ENCODE measurements around the gene AK4.
"Not testable (repeated sequence)": the region's sequence is repeated elsewhere in the genome, so short reads cannot be mapped to it uniquely, and the experiment has no call there.

The AK4 gene

DNA sequence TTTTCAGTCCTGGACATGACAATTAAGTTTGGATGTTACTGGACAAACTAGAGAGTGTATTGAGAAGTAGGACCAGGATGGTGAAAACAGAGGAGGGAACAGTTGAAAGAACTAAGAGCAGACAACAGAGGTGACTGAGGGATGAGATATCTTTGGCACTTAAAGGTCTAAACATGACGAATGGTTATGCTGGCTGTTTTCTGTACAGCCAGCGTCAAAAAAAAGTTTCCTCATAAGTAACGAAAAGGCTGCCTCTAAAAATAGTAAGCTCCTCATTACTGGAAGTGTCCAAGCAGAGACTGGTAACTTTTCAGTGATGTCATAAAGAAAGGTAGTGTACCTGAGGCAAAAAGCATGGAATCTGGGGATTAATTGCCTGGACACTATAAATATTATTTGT lies 35.2 kb upstream of the AK4 start:
- no peak for DNase-seq (ENCODE audit: low read depth)
- no peak overlapping the region for H3K4me3 ChIP-seq (ENCODE audit: low read depth, low read length)
- TF ChIP-seq, protein P1, sequence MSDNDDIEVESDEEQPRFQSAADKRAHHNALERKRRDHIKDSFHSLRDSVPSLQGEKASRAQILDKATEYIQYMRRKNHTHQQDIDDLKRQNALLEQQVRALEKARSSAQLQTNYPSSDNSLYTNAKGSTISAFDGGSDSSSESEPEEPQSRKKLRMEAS (IDR thresholded peaks at IDR 0.05; ENCODE audit: low read depth, low read length) = no peak
- TF ChIP-seq CTCF (IDR thresholded peaks at IDR 0.05; ENCODE audit: low read depth, low read length) (no peak), POLR2A (IDR thresholded peaks at IDR 0.05; ENCODE audit: extremely low read depth, insufficient read length) (no peak), MYC (IDR thresholded peaks at IDR 0.05; ENCODE audit: low read depth, low read length) (no peak)

DNA sequence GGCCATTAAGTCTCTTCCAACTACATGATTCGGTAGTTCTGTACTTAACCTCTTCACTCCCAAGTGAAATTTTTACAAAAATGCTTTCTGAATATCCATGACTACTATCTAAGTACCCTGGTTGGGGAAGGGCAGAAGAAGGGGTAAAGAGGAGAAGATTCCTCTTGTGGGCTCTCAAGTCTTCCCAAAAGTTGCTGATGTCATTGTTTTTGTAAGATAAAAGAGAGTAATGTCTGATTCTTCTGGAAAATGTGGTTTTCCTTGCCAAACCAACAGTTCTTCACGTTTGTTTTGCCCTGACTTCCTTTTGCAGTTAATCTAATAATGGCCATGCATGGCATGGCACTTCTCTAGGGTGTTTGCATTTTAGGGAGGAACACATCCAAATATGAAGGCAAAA lies 34.7 kb upstream of the AK4 start:
- TF ChIP-seq POLR2A (IDR thresholded peaks at IDR 0.05; ENCODE audit: extremely low read depth, insufficient read length) (no peak), MYC (IDR thresholded peaks at IDR 0.05; ENCODE audit: low read depth, low read length) (no peak), CTCF (IDR thresholded peaks at IDR 0.05; ENCODE audit: low read depth, low read length) (no peak)
- TF ChIP-seq, protein P1 (IDR thresholded peaks at IDR 0.05; ENCODE audit: low read depth, low read length) = no peak
- no peak for DNase-seq (ENCODE audit: low read depth)
- H3K4me3 ChIP-seq (ENCODE audit: low read depth, low read length) = no peak overlapping the region

DNA sequence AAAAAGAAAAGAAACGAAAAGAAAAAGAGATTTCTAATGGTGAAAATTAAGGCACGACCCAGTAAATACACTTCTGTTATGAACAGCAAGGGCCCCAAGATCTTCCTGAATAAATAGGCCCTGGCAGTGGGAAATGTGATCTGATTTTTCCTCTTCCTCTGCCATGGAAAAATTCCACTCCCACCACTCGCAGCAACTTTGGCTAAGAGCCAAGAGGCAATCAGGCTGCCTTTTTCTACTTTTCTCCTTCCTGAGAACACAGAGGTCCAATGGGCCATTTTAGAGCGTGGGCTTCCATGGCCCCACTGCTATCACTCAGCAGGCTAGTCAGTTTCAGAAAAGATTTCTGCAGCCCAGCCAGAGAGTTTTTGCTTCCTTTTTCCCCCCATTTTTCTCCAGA lies 33.7 kb upstream of the AK4 start:
- DNase-seq (ENCODE audit: low read depth) = no peak
- no peak overlapping the region for H3K4me3 ChIP-seq (ENCODE audit: low read depth, low read length)
- TF ChIP-seq, protein P1 (IDR thresholded peaks at IDR 0.05; ENCODE audit: low read depth, low read length) = no peak
- TF ChIP-seq MYC (IDR thresholded peaks at IDR 0.05; ENCODE audit: low read depth, low read length) = no peak

DNA sequence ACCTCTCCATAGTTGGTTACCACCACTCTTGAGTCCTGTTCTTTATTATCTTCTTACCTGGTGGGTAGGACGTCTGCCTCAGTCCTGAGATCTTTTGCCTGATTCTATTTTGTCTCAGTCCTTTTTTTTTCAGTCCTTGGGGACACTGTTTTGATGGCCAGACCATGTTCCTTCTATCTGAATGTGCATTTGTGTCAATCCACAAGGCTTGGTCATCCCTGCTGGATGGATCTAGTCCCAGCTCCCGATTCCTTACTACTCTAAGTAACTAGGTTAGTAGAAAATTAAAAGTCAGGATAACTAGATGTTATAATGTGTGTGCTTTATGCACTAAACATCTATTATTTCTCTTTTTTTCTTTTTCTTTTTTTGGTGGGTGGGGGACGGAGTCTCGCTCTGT lies 28.1 kb upstream of the AK4 start:
- no peak overlapping the region for H3K4me3 ChIP-seq (ENCODE audit: low read depth, low read length)
- TF ChIP-seq, protein P1 (IDR thresholded peaks at IDR 0.05; ENCODE audit: low read depth, low read length) = no peak
- TF ChIP-seq MYC (IDR thresholded peaks at IDR 0.05; ENCODE audit: low read depth, low read length) = no peak
- TF ChIP-seq CTCF (IDR thresholded peaks at IDR 0.05; ENCODE audit: low read depth, low read length) = no peak
- TF ChIP-seq POLR2A (IDR thresholded peaks at IDR 0.05; ENCODE audit: extremely low read depth, insufficient read length) = no peak
- no peak for DNase-seq (ENCODE audit: low read depth)

DNA sequence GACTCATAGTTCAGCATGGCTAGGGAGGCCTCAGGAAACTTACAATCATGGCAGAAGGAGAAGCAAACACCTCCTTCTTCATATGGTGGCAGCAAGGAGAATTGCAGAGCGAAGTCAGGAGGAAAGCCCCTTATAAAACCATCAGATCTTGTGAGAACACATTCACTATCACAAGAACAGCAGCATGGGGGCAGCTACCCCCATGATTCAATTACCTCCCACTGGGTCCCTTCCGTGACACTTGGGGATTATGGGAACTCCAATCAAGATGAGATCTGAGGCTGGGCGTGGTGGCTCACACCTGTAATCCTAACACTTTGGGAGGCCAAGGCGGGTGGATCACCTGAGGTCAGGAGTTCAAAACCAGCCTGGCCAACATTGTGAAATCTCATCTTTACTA lies 18.9 kb upstream of the AK4 start:
- not testable (repeated sequence) for DNase-seq (ENCODE audit: low read depth); H3K4me3 ChIP-seq (ENCODE audit: low read depth, low read length)

- TF ChIP-seq, protein P1 (IDR thresholded peaks at IDR 0.05; ENCODE audit: low read depth, low read length) = no peak
- no peak for TF ChIP-seq CTCF (IDR thresholded peaks at IDR 0.05; ENCODE audit: low read depth, low read length)
- TF ChIP-seq MYC (IDR thresholded peaks at IDR 0.05; ENCODE audit: low read depth, low read length) = no peak
- no peak overlapping the region for H3K4me3 ChIP-seq (ENCODE audit: low read depth, low read length)
- DNase-seq (ENCODE audit: low read depth) = no peak
These were observed 9.5 kb upstream of the AK4 start for GRCh38 chr1:65138524-65138923.

DNA sequence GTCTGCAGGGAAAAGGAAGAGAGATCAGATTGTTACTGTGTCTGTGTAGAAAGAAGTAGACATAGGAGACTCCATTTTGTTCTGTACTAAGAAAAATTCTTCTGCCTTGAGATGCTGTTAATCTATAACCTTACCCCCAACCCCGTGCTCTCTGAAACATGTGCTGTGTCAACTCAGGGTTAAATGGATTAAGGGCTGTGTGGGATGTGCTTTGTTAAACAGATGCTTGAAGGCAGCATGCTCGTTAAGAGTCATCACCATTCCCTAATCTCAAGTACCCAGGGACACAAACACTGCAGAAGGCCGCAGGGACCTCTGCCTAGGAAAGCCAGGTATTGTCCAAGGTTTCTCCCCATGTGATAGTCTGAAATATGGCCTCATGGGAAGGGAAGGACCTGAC lies 8.2 kb upstream of the AK4 start:
- H3K4me3 ChIP-seq (ENCODE audit: low read depth, low read length); DNase-seq (ENCODE audit: low read depth): not testable (repeated sequence)

All from NB4 (cell line).